ENCODE data around the gene PLCXD3. TPM values are rescaled to one million over a fixed set of nuclear protein-coding genes. Genes with fewer than 3 reads are reported as not detected.
"Not testable (repeated sequence)": the region's sequence is repeated elsewhere in the genome, so short reads cannot be mapped to it uniquely, and the experiment has no call there.

The PLCXD3 gene
- total RNA-seq, 1 experiment from 2014 or later: not detected

GRCh38 chr5:41356786-41357185 is 153.6 kb downstream of the PLCXD3 start:
- DNase-seq (ENCODE audit: low read depth): no peak

GRCh38 chr5:41349846-41350245 is 160.6 kb downstream of the PLCXD3 start:
- no peak for DNase-seq (ENCODE audit: low read depth)

DNA sequence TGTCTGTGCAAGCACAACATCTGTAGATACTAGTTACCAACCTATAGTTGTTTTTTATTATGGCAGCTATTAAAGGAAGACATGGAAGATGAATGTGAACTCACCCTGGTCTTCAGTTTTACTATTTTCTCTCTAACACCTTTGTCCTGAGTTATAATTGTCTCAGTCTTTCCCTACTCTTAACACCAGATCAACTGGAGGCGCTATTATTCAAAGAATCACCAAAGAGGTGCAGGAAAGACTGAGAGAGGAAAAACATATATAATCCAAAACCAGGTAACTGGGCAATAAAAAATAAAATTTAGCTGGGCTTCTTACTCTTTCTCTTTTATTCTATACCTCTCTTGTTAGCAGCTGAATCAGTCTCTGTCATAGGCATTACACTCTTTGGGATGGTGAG is 162.8 kb downstream of the PLCXD3 start:
- no peak for DNase-seq (ENCODE audit: low read depth)

DNA sequence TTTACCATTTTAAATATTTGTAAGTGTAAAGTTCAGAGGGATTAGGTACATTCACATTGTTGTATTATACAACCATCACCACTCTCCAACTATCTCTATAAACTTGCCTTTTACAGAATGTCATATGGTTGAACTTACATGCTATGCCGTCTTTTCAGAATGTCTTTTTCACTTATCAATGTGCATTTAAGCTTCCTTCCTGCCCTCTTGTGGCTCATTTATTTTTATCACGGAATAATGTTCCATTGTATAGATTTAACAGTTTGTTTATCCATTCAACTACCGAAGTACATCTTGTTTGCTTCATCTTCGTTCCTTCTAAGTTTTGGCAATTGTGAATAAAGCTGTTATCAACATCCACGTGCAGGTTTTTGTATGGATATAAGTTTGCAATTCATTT is 163.8 kb downstream of the PLCXD3 start:
- no peak for DNase-seq (ENCODE audit: low read depth)

GRCh38 chr5:41345295-41345694 is 165.1 kb downstream of the PLCXD3 start:
- no peak for DNase-seq (ENCODE audit: low read depth)

- no peak for DNase-seq (ENCODE audit: low read depth)
These were observed 171.1 kb downstream of the PLCXD3 start for GRCh38 chr5:41339339-41339738.

DNA sequence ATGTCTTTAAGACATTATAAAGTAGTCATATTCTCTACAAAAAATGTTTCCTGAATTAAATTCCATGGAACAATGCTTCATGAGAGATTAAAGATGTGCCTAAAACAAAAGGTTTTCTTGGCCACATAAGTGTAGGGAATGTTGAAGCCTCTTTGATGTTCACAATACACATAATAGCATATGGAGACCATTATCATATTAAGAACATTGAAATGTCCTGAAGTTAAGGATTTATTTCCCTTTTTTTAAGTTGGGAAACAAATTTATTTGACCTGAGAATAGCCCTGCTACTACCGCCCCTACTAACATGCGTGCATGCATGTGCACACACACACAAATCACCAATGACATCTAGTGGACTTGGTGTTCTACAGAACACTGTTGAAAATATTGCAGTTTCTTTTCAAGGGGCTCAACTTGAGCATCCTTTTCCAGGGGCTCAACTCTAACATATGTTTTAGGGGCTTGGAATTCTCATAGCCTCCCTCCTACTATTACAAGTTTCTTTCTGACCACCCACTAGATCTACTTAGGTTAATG is 172.2 kb downstream of the PLCXD3 start:
- DNase-seq (ENCODE audit: low read depth): no peak

GRCh38 chr5:41337724-41338123 is 172.7 kb downstream of the PLCXD3 start:
- DNase-seq (ENCODE audit: low read depth): no peak

- DNase-seq (ENCODE audit: low read depth): no peak
These were observed 173.2 kb downstream of the PLCXD3 start for GRCh38 chr5:41337216-41337615.

GRCh38 chr5:41336471-41336870 is 173.9 kb downstream of the PLCXD3 start:
- no peak for DNase-seq (ENCODE audit: low read depth)

GRCh38 chr5:41335596-41336181 is 174.7 kb downstream of the PLCXD3 start:
- DNase-seq (ENCODE audit: low read depth): no peak

DNA sequence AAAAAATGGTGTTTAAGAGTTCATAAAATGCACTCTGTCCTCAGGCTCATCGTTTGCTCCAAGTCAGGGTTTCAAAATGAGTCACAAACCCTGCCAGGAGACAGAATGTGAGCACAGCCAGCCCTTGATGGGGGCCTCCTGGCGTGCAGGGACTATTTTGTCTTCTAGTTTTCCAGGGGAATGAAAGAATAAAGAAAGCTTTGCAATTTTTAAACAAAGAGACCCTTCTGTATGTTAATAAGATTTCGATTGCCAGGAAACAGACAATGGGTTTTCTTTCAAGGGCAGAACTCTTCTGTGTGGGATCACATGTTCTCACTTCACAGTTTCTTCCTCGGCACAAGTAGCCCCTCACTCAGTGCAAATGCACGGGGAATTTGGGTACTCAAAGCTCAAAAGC is 175.6 kb downstream of the PLCXD3 start:
- no peak for DNase-seq (ENCODE audit: low read depth)

- DNase-seq (ENCODE audit: low read depth): no peak
These were observed 176.2 kb downstream of the PLCXD3 start for GRCh38 chr5:41334221-41334620.

- DNase-seq (ENCODE audit: low read depth): no peak
These were observed 185.3 kb downstream of the PLCXD3 start for GRCh38 chr5:41325074-41325473.

GRCh38 chr5:41322826-41323225 is 187.6 kb downstream of the PLCXD3 start:
- DNase-seq (ENCODE audit: low read depth): not testable (repeated sequence)

DNA sequence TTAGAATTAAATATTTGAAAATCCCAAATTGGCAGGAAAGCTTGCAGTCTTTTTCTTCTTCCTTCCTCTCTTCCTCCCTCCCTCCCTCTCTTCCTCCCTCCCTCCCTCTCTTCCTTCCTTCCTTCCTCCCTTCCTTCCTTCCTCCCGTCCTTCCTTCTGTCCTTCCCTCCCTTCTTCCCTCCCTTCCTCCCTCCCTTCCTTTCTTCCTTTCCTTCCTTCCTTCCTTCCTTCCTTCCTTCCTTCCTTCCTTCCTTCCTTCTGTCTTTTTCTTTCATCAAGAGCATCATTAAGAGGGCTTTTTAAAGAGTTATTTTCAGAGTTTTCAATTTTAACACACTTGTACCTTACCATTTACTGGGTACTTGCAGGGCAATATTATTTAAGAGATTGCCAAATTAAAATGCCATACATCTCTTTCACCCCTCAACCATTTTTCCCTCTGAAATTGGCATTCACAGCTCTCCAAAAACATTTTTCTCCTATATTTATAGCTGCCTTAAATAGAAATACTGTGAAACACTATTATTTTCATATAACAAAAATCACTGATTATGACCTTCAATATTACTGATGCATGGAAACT is 197.8 kb downstream of the PLCXD3 start:
- no peak for DNase-seq (ENCODE audit: low read depth)

DNA sequence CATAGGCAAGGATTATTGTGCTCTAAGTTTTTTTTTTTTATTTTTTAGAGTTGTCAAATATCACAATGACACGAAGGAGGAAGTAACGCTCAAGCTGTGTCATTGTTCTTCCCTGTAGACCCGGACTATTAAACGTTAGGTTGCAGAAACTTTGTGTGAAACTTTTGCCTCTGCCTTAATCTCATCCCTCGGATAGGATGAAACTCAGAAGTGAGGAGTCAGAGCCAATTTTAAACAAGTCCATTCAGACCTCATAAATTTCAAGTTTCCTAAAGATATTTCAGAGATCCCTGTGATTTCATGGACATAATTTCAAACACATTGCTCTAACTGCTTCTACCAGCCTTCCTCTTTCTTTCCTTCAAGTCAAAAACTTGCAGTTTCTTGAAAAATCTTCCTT is 198.3 kb downstream of the PLCXD3 start:
- no peak for DNase-seq (ENCODE audit: low read depth)

- DNase-seq (ENCODE audit: low read depth): no peak
These were observed 201.1 kb downstream of the PLCXD3 start for GRCh38 chr5:41309275-41309674.

GRCh38 chr5:41306005-41306404 is 204.4 kb downstream of the PLCXD3 start:
- no peak for DNase-seq (ENCODE audit: low read depth)

DNA sequence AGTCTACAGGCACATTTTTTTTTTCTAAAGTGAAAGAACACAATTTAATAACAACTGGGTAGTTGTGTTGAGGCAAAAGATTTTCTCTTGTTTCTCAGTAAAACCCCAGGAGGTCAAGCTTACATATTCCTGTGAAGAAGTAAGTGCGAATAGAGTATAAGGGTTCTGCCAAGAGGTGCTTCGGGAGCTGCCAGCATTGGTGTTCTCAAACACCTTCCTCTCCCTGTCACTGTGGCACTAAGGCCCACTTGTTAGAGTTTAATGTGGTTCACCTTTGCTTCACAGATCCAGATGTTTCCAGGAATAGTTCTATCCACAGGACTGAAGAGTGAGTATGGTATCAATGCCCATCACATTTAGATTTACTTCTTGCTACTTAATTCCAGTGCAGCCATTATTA is 205.3 kb downstream of the PLCXD3 start:
- no peak for DNase-seq (ENCODE audit: low read depth)

GRCh38 chr5:41296066-41296465 is 214.3 kb downstream of the PLCXD3 start:
- DNase-seq (ENCODE audit: low read depth): no peak

- DNase-seq (ENCODE audit: low read depth): no peak
These were observed 219.1 kb downstream of the PLCXD3 start for GRCh38 chr5:41291323-41291722.

DNA sequence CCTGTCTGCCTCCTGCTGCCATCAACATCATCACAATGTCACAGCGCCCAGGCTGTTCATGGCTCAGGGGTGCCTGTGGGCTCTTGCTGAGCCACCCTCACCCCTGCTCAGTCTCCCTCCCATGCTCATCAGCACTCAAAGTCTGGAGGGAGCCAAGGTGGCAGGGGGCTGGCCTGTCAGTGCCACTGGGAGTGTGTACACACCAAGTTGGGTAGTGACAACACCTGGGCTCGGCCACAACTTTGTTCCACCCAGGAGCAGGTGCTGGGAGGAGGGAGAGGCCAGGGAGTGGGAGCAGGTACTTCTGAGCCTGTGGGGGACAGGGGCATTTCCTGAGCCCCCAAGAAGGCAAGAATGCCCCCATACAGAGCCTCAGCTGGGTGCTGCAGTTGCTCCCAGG is 219.6 kb downstream of the PLCXD3 start:
- no peak for DNase-seq (ENCODE audit: low read depth)

Data from HT1080 (cell line).